T-helper 22 cell (primary cell): ENCODE data around the gene RAB44.

ENCODE experiments used
- DNase-seq: peaks from one replicate; pipeline ENCODE4 v3.0.0-alpha.2; 2020; ENCODE audit warnings: low read depth

Gene RAB44

DNA sequence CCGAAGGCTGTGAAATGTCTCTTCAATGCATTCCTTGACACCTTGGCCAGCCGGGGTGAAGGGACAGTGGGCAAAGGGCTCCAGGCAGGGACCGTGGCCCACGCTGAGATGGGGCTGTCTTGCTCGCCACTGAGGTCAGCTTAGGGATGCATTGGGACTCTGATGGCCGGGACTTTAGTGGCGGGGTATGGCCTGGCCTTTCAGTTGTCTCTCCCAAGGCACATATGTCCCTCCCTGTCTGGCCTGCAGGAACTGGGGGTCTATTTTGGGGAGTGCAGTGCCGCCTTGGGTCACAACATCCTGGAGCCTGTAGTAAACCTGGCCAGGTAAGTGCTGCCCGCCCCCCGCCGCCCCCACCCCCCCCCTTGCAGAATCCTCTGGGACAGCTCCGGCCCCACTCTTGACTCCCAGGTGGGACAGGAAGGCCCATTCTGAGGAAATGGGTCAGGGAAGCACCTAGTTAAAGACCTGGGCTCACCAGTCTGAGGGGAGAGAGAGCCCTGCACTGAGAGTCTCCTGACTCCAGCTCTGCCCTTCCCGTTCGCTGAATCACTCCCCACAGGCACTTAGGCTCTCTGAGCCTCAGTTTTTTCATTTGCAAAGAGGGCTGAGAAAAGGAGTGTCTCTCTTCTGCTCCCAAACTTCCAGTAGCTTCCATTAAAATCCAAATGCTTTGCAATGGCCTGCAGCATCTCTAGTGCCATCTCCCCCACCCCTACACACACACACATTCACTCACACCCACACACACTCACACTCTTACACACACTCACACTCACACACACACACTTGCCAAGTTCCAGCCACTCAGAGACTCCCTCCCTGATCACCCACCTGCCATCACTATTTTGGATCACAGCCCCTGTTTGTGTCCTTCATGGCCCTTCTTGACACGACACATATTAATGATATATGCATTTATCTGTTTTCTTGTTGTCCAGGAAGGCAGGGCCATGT, 33.1 kb downstream of the RAB44 start:
- DNase-seq: no peak

DNA sequence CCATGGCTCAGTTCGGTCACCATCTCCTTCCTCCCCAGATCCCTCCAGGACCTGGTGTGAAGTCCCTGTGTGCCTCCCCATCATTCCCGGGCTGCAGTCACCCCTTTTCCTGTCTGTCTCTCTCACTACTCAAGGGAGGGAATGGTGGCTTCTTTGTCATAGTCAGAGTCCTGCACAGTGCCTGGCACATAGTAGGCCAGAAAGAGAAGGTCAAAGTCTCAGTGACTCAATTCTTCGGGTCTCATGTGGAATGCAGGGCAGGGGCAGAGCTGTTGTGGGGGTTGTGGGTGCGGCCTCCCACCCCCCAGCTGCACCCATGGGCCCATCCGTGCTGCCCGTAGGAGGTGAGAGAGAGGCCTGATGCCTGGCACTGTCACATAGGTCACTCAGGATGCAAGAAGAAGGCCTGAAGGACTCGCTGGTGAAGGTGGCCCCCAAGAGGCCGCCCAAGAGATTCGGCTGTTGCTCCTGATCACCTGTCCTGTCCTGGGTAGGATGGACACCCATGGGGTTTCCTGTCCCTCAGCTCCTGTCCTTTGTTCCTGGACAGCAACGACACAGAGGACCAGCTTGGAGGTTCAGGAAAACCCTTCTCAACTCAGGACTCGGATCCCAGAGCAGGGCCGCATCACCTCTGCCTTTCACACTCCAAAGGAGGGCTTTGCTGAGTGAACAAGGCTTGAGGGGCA, 34.1 kb downstream of the RAB44 start:
- no peak for DNase-seq

DNA sequence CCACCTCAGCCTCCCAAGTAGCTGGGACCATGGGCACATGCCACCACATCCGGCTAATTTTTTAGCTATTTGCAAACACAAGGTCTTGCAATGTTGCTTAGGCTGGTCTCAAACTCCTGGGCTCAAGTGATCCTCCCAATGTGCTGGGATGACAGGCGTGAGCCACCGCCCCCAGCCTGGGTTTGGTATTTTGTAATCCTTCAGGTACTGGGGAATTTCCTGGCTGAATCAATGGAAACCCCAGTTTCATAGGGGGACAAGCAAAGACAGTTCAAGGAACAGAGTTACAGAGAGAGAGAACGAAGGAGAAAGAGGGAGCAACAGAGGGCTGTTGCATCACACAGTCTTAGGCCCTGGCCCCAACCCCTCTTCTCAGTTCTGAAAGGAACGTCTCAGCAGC, 35.7 kb downstream of the RAB44 start:
- DNase-seq: no peak

DNA sequence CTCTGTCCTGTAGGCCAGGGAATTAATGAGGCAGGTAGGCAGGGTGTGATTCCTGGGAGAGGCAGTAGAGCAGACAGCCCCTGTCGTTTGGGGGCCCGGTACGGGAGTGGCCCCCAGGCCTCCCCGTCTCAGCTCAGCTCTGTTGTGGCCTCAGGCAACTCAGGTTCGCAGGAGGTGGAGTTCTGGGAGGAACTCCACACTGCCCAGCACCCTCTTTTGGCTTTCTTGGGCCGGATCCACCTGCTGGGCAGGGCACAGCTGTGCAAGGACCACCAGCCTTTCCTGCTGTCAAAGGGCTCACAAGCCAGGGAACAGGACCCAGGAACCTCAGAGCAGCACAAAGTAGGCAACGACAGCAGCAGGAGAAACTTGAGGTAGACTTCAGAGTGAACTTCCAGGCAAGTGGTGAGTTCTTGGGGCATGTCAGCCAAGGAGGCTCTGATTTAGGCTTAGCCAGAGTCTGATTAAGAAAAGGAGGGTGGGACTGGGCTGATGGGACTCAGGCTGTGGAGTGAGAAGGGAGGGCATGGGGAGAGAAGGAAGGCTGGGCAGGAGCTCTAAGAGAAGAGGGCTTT, 36.9 kb downstream of the RAB44 start:
- no peak for DNase-seq

DNA sequence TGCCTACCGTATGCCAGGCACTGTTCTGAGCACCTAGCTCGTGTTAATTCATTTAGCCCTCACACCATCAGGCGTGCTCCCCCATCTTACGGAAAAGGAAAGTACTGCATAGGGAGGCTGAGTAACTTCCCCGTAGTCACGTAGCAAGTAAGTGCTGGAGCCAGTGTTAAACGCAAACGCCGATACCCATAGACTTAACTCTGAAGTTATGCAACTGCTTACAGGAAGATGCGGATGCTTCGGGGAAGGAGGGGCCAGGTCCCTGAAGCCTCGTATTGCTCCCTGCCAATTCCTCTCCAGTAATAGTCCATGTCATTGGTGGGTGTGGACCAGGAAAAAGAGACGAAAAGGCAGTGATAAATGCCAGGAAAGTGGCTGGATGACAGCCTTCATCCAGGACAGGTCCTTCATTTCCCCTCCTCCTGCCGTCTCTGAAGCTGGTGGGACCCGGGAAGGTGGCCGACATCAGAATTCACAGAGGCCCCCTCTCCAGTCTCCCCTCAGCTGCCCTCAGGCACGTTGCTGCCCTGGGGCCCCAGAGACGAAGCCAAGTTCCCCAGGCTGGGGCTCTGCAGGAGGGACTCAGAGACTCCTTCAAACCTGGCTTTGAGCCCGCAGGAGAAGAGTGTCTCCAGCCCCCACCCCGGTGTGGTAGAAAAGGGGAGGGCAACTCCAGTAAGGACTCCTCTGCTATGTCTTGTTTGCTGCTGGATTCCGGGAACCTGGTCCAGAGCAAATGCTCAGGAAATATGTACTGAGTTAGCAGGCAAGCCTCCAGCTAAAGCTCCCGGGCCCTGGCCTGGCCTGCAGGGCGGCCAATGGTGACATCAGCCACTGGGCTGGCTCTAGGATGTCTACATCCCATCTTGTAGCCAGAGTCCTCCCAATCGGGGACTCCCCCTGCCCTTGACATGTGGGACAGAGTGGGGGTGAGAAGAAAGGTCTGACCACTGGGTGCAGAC, 37.8 kb downstream of the RAB44 start:
- no peak for DNase-seq

DNA sequence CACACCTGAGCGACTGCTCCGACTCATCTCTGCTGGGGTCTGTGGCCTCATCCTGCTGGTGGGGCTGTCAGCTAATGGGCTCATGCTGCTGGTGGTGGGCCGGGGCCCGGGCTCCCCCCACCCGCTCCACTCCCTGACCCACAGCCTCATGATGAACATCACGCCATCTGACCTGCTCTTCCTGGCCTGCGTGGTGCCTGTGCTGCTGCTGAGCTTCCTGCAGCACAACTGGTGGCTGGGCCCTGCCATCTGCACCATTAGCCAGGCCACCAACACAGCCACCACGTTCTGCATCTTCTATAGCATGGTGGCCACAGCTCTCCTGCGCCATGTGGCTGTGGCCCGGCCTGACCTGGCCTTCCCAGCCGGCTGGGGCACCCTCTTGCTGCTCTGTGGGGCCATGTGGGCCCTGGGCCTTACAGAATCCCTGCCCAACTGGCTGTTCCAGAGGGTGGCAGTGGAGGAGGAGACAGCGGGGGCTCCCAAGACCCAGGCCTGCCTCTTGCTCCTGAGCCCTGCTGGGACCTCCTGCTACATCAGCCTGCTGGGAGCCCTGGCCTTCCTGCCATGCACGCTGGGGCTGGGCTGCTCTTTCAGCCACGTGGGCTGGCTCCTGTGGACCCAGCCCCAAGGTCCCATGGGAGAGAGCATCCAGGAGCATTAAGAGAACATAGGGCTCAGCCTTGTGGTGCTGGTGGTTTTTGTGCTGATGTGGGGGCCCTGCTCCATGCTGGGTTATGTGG, 39.6 kb downstream of the RAB44 start:
- DNase-seq: no peak

DNA sequence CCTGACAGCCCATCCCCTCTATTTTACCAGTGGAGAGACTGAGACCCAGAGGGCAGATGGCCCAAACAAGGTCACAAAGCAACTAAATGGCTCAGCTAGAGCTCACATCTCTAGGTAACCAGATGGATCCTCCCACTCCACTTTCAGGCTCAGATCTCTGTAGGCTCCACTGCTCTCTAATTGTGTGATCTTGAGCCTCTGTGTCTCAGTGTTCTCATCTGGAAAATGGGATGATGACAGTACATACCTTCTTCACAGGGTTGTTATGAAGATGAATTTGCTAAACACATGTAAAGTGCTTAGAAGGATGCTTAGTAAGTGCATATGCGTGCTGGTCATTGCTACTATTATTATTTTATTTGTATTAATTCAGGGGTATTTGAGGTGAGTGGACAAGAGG, 40.5 kb downstream of the RAB44 start:
- DNase-seq: no peak

DNA sequence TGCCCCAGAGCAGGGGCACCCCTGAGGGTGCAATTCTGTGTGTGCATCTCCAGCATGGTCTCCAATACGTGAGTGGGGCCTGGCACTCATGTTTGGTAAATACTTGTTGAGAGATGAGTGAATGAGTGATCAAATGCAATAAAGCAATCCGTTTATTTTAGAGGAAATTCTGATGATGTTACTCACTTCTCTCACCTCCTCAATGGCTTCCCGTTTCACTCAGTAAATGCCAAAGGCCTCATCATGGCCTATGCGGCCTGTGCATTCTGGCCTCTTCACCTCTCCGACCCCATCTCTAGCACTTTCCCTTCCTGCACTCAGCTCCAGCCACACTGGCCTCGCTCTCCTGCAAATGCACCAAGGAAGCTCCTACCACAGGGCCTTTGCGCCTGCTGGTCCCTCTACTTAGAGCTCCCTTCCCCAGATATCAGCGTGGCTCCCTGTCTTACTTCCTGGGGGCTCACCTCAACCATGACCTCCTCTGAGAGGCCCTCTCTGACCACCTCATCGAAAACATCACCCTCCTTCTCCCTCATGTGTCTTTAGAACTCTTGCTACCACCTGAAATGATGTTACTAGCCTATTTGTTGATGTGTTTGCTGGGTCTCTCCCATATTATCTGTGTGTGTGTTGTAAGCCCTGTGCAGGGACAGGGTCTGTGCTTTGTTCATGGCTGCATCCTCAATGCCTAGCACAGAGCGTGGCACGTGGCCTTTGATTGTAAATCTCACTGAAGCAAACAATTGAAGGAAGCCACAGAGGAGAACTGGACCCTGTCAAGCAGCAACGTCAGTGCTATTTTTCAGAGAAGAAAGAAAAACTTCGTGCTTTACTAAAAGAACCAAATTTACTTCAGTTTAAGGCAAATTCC, 42.6 kb downstream of the RAB44 start:
- no peak for DNase-seq

DNA sequence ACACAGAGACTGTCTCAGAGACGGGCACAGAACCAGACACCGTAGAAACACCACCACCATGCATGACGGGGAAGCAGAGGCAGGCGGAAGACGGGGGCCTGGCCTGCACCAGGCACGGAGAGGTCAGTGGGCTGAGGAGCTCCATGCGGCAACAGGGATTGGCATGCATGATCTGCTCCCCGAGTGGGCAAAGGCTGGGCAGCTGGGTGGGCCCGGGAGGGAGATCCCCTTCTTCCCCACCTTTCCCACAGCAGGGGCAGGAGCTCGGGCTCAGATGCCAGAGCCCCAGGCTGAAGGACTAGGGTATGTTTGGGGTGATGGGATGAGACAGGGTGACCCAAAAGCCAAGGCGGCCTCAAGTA, 43.2 kb downstream of the RAB44 start:
- no peak for DNase-seq

DNA sequence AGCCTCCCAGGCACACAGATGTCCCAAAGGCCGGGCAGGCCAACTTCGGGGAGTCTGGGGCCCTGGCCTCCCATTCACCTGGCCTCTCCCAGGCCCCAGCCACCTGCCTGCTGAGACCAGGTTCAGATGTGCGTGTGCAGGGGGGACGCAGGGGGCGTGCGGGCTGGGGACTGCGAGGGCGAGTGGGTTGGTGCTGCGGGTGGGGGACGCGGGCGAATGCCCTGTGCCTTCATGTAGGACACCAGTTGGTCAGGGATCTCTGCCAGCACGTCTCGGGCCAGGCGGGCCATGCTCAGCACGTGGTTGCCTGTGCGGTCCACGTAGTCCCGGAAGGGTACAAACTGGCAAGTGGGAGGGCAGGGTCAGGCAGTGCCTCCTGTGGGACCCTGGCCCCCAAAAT, 44.5 kb downstream of the RAB44 start:
- no peak for DNase-seq

DNA sequence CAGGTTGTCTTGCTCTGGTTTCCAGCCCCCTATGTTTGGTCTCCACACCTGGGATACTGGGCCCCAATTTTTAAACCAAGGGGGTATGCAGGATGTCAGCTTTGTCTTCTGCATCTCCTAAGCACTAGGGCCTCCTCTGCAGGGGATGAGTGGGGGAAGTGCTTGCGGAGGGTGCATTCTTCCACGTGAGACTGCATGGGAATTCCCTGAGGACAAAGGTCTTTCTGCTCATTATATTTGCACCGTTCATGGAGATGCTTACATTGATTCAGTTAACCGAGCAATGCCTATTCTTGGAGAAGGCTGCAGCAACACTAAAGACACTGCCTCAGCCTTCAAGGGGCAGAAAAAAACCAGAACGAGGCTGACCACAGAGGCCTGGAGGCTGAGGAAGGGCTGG, 45.4 kb downstream of the RAB44 start:
- DNase-seq: no peak

DNA sequence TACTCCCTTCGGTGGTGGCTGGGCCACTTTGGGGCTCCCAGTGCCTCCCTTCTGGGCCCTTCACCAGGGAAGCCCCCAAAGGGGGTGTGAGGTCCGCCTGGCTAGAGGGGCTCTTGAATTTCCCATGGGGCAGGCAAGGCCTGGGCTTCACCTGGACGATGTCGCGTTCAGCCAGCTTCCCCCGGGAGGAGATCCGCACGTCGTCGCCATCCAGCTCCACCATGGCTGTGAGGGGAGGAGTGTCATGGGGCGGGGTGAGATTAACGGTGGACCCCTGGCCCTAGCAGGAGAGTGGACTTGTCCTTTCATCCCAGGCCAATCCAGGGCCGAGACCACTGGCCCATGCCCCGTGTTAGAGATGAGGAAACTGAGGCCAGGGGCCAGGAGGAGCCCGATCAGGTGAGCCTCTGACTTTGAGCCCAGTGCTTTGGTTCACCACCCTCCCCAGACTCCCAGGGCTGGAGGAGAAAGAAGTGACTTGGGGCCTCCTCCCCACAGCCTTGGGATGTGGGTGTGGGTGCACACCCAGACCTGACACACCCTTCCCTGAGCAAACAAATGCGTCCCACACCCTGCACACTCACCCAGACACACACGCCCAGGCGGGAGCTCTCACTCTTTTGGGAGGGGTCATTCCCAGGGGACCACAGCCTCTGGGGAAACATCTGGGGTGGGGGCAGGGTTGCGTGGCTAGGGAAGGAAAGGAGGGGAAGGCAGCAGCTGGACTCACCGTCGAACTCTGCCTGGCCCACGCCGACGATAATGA, 46.1 kb downstream of the RAB44 start:
- no peak for DNase-seq

DNA sequence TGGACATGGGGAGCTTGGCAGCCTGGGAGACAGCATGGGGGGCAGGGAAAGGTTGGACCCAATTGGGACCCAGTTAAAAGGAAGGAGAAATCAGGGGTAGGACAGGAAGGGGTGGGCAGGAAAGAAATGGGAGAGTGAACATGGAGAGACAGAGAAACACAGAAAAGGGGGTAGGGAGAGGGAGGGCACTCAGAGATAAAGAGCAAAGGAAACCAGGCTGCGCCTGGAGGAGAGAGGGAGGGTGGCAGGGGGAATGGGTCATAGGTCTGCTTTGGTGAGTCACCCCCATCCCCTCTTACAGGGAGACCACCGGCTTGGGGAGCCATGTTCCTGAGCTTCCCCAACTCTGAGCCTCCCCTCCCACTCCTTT, 46.7 kb downstream of the RAB44 start:
- DNase-seq: no peak

DNA sequence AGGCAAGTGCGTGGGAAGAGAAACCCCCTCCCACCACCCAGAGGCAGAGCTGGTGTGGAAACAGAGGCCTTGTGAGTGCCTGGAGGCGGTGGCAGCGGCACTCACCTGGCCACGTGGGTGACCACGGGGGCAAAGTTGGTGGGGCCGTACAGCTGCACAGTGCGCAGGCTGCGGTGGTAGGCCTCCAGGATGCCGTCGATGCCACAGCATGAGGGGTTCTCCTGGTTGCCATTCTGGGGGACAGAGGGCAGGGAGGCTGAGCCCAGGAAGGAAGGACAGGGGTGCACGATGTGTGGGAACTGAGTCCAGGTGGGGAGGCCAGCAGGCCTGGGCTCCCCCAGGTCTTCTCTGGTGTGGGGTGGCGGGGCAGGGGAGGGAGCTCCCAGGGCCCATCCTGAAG, 47.7 kb downstream of the RAB44 start:
- DNase-seq: no peak

DNA sequence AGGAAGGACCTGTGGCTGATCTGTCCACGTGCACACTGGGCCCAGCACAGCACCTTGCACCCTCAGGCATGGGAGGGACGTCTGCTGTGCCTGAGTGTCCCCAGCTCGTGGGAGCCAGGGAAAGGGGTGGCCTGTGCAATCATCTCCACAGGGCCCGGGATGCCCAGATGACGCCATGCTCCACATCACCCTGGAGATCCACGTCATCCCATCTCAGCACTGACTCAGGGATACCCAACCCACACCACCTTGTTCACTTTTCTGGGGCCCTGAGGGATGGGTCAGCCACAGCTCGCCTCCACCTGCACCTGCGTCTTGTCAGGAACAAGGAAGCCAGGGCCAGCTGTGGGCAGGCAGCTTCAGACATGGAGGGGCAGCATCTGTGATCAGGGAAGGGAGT, 48.2 kb downstream of the RAB44 start:
- no peak for DNase-seq

DNA sequence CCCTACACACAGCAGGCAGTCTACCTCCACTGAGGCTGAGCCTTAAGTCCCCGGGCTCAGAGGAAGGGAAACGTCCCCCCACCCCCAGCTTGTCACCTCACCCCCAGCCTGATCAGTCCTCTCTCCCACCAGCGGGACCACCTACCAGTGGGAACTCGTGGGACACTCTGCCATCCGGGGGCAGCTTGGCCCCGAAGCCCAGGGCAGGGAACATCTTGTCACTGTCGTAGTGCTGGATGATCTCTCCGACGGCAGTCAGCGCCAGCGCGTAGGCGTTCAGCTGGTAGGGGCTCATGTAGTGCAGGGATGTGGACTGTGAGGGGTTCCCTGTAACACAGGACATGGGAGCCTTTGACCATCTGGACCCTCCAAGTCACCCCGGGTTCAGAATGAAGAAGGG, 48.6 kb downstream of the RAB44 start:
- no peak for DNase-seq

DNA sequence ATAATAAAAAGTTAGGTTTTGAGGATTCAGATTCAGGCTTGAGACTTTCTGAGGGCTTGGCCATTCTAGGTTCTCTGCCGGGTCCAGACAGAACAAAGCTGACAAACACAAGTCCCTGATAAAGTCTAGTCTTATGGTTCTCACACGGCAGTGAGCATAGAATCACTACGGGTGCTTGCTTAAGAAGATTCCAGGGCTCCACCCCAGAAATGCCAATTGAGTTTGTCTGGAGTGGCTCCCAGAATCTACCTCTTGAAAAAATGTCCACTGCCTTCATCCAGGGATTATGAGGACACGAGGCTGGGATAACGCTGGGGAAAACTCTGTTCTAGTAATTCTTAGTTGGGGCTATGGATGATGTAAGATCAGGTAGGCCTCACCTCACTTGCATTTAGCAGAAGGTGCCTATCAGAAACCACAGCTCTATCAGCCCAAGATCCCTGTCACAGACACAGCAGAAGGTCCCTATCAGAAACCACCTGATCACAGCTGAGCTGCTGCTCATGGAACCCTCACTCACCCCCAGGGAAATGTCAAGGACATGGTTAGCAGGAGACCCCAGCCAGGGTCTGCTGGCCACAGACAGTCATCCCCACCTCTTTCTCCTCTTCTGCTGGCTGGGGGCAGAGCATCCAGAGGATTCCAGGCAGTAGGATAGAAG, 52.3 kb downstream of the RAB44 start:
- DNase-seq: no peak

DNA sequence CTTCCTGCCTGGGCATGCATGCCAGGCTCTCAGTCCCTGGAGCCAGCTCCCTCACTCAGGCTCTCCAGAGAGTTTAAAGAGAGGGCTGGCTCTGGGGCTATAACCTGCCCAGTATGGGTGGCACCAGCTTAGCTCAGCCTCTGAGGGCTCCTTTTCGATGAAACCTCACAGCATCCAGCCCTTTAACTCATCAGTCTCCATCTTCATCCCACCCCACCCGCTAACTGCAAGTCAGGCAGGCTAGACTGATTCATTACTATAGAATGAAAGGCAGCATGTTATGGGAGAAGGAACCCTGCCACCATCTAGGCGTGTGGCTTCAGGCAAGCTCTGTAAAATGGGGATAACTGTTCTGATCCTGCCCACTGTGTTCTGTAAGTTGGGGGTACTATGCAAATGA, 53.5 kb downstream of the RAB44 start:
- no peak for DNase-seq

DNA sequence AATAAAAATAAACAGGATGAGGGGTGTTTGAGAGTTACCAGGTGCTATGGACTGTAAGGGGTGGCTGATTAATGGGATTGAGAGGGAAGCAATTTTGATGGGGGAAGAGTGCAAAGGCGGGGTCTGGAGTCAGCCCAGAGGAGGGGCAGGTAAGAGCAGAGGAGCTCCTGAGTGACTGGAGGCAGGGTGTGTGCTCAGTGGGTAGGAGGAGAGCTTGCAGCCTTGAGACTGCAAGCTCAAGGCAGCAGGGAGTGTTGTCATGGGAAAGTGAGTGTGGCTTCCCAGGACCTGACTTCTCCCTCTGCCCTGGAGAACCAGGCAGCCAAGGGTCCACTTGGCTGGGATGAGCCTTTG, 54.2 kb downstream of the RAB44 start:
- DNase-seq: no peak
